Measurements from ENCODE around the gene TMEM201. TPM values are rescaled to one million over a fixed set of nuclear protein-coding genes. Genes with fewer than 3 reads are reported as not detected.

The TMEM201 gene
- total and polyA plus RNA-seq, 2 of the 13 experiments (the other 11 are each of a cell fraction or from before 2014, with no cell fraction given) = 1.5 to 8.2 TPM

- no peak for TF ChIP-seq JDP2 (CRISPR knock-in tag; IDR thresholded peaks at IDR 0.05; ENCODE audit: borderline replicate concordance)
- TF ChIP-seq ZMYM2 (CRISPR knock-in tag; IDR thresholded peaks at IDR 0.05) = no peak
- no peak for TF ChIP-seq SP2 (CRISPR knock-in tag; IDR thresholded peaks at IDR 0.05)
- TF ChIP-seq KDM5A (IDR thresholded peaks at IDR 0.05; ENCODE audit: borderline replicate concordance, low read length) = no peak
- no peak for TF ChIP-seq ZNF432 (CRISPR knock-in tag; IDR thresholded peaks at IDR 0.05; ENCODE audit: borderline replicate concordance)
- TF ChIP-seq, protein P1, sequence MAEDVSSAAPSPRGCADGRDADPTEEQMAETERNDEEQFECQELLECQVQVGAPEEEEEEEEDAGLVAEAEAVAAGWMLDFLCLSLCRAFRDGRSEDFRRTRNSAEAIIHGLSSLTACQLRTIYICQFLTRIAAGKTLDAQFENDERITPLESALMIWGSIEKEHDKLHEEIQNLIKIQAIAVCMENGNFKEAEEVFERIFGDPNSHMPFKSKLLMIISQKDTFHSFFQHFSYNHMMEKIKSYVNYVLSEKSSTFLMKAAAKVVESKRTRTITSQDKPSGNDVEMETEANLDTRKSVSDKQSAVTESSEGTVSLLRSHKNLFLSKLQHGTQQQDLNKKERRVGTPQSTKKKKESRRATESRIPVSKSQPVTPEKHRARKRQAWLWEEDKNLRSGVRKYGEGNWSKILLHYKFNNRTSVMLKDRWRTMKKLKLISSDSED (CRISPR knock-in tag; IDR thresholded peaks at IDR 0.05) = no peak
- no peak for TF ChIP-seq ZNF766 (CRISPR knock-in tag; IDR thresholded peaks at IDR 0.05; ENCODE audit: borderline replicate concordance)
- TF ChIP-seq ZSCAN20 (CRISPR knock-in tag; IDR thresholded peaks at IDR 0.05; ENCODE audit: borderline replicate concordance) = no peak
- TF ChIP-seq NR2F1 (CRISPR knock-in tag; IDR thresholded peaks at IDR 0.05) = no peak
- no peak for TF ChIP-seq ZNF441 (CRISPR knock-in tag; IDR thresholded peaks at IDR 0.05; ENCODE audit: borderline replicate concordance)
- peak; percentile 98 for TF ChIP-seq PITX1 (CRISPR knock-in tag; IDR thresholded peaks at IDR 0.05)
- TF ChIP-seq MAFK (conservative IDR thresholded peaks at IDR 0.05 in 1 of 2, IDR thresholded peaks at IDR 0.05 in 1 of 2; ENCODE audit: low read length in 2 of 2) = no peak
- no peak for TF ChIP-seq NCOR1 (IDR thresholded peaks at IDR 0.05; ENCODE audit: borderline replicate concordance, low read length)
- no peak for TF ChIP-seq RBM22 (optimal IDR thresholded peaks at IDR 0.05; ENCODE audit: low read length)
- 0 out of 2 replicates have a peak, but pooled peaks have one; percentile 28 for TF ChIP-seq ZNF205 (CRISPR knock-in tag; IDR thresholded peaks at IDR 0.05)
- TF ChIP-seq STAT5B (CRISPR knock-in tag; IDR thresholded peaks at IDR 0.05) = no peak
- no peak for TF ChIP-seq SP5 (CRISPR knock-in tag; IDR thresholded peaks at IDR 0.05; ENCODE audit: borderline replicate concordance, low read depth)
- no peak for TF ChIP-seq ZNF652 (CRISPR knock-in tag; IDR thresholded peaks at IDR 0.05; ENCODE audit: borderline replicate concordance, low read depth)
- TF ChIP-seq ZNF7 (CRISPR knock-in tag; IDR thresholded peaks at IDR 0.05) = no peak
- TF ChIP-seq ZNF317 (CRISPR knock-in tag; IDR thresholded peaks at IDR 0.05) = no peak
- peak; percentile 98 for TF ChIP-seq RFXAP (CRISPR knock-in tag; IDR thresholded peaks at IDR 0.05; ENCODE audit: borderline replicate concordance)
- TF ChIP-seq TCF12 (IDR thresholded peaks at IDR 0.05) = no peak
- no peak for TF ChIP-seq TCF12 (CRISPR knock-in tag; IDR thresholded peaks at IDR 0.05)
- TF ChIP-seq, protein P2, sequence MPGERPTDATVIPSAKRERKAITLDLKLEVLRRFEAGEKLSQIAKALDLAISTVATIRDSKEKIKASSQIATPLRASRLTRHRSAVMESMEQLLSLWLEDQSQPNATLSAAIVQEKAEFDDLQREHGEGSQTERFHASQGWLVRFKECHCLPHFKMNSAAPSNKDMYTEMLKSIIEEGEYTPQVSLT (CRISPR knock-in tag; IDR thresholded peaks at IDR 0.05; ENCODE audit: borderline replicate concordance, low read depth) = no peak
- TF ChIP-seq HOXD1 (CRISPR knock-in tag; IDR thresholded peaks at IDR 0.05) = no peak
- TF ChIP-seq NRL (CRISPR knock-in tag; IDR thresholded peaks at IDR 0.05; ENCODE audit: borderline replicate concordance) = no peak
- 0 out of 2 replicates have a peak, but pooled peaks have one; percentile 53 for TF ChIP-seq MEIS2 (CRISPR knock-in tag; IDR thresholded peaks at IDR 0.05)
- 0 out of 2 replicates have a peak, but pooled peaks have one; percentile 31 for TF ChIP-seq ZNF572 (CRISPR knock-in tag; IDR thresholded peaks at IDR 0.05)
- TF ChIP-seq SALL1 (CRISPR knock-in tag; IDR thresholded peaks at IDR 0.05) = peak; percentile 32; the same call in 1 of the 2 replicates
- TF ChIP-seq IKZF1 (IDR thresholded peaks at IDR 0.05) = no peak
- TF ChIP-seq KMT2B (CRISPR knock-in tag; IDR thresholded peaks at IDR 0.05) = no peak
Observed at GRCh38 chr1:9593492-9594465, 5.1 kb downstream of the TMEM201 start (continued).
